HK-2 (cell line): ENCODE measurements around the gene TMEM151B.

Experiments used
- DNase-seq: peaks from one replicate; pipeline ENCODE4 v3.0.0-alpha.2; 2018; ENCODE audit not compliant: unreplicated experiment

The TMEM151B gene

DNA sequence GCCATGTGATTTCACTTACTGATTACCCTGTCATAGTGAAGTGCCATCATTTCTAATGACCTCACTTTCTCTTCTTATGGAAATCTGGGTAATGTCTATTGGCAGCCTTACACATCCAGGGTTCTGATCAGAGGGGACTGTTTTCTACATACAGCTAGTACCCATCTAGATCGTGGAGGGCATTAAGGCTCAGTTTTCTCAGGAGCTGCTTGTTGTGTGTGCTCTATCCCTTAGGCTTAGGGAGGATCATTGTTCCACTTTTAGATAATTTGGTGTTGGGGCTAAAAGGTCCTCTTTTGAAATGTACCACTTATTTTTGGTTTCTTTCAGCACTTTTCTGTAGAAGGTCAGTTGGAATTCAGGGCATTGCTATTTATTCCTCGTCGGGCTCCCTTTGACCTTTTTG, 19.5 kb upstream of the TMEM151B start:
- DNase-seq, result no peak

DNA sequence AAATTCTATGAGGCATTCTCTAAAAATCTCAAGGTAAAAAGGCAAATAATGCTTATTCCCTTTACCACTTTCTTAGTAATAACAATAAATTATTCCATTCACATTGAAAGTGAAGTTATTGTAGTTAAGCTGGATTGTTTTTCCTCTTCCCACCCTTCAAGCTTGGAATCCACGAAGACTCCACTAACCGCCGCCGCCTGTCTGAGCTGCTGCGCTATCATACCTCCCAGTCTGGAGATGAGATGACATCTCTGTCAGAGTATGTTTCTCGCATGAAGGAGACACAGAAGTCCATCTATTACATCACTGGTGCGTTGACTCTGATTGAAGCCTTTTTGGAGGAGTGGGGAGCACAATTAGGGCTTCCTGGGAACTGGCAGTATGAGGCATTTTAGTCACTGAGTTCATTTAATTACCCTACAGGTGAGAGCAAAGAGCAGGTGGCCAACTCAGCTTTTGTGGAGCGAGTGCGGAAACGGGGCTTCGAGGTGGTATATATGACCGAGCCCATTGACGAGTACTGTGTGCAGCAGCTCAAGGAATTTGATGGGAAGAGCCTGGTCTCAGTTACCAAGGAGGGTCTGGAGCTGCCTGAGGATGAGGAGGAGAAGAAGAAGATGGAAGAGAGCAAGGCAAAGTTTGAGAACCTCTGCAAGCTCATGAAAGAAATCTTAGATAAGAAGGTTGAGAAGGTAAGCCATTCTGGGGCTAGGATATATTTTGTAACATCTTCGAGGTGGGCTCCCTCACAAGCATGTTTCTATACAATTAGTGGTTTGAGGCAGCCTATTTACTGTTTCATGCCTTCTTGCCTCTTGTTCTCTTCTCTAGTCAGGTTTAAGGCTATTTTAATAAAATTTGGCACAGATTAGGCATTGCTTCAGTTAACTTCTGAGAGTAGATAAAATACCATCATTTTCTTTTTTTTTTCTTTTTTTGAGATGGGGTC, 18.4 kb upstream of the TMEM151B start:
- no peak for DNase-seq

DNA sequence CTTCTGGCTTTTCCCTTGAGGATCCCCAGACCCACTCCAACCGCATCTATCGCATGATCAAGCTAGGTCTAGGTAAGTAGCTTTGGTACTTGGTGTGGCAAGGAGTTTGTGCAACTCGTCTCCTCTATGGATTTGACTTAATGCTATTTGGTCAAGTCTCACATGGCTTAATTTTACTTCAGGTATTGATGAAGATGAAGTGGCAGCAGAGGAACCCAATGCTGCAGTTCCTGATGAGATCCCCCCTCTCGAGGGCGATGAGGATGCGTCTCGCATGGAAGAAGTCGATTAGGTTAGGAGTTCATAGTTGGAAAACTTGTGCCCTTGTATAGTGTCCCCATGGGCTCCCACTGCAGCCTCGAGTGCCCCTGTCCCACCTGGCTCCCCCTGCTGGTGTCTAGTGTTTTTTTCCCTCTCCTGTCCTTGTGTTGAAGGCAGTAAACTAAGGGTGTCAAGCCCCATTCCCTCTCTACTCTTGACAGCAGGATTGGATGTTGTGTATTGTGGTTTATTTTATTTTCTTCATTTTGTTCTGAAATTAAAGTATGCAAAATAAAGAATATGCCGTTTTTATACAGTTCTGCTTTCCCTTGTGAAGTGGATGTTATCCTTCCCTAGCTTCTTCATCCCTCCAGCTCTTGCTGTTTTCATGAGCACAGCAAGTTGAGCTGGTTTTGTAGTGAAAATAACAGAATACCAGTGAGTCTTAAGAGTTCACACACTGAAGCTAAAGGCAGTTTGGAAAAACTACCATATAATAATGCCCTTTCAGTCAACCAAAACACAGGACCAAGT, 16.7 kb upstream of the TMEM151B start:
- DNase-seq, result peak; percentile 63

DNA sequence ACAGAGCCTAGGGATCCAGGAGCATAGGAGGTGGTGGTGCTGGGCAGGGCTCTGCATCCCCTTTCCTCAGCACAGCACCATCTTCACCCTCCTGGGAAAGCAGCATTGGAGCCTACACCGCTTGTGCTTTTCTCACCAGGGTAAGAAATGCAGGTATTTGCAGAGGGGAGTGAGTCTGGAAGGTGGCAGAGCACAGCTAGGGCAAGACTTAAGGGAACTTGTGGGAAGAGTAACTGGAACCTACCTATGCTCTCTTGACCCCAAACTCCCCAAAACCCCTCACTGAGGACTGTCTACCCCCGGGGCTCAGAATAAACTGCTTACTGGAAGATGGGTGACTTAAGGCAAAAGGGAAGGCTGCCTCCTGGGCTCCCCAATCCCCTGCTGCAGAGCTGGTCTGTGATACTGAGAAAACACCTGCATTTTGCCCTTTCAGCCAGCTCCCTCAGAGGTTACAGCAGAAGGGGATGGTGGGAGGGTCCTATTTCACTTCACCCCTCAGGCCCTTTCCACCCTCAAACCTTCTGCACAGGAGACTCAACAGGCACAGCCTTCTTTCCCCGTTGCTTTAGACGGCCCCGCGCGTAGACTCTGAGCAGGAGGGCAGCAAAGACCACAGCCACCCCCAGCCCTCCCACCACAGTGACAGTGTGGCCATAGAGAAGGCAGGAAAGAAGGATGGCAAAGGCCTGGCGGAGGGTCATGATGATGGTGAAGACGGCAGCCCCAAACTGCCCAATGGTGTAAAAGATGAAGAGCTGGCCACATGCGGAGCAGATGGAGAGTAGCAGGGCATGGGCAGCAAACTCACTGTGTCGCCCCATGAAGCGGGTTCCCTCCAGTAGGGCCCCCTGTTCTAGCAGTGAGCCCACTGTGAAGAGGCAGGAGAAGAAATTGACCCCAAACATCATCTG, 15.8 kb upstream of the TMEM151B start:
- DNase-seq, result peak; percentile 57

DNA sequence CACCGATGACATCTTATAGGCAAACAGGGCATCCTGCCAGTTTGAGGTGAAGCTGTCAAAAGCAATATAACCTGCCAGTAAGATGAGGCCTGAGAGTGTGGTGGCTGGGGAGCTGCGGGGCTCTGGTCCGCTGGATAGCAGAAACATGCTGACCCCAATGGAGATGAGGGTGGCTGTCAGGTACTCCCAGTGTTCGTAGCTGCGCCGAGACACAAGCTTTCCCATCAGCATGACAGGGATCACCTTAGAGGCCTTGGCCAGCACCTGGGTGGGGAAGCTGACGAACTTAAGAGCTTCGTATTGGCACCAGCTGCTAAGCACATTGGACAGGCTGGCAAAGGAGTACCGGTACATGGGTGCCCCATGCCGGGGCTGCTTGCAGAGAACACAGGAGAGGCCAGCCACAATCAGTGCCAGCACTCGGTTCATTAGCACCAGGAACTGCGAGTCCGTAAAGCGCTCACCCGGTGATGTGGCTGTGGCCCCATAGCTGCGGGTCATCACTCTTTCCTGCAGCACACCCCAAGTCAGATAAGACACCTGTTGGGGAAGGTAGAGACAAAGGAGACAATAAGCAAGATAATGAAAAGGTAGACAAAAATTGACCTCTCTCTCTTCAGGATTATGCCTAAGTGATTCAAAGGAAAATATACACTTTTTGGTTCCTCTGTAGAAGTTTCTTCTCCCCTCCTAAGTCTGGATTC, 15.0 kb upstream of the TMEM151B start:
- no peak for DNase-seq

DNA sequence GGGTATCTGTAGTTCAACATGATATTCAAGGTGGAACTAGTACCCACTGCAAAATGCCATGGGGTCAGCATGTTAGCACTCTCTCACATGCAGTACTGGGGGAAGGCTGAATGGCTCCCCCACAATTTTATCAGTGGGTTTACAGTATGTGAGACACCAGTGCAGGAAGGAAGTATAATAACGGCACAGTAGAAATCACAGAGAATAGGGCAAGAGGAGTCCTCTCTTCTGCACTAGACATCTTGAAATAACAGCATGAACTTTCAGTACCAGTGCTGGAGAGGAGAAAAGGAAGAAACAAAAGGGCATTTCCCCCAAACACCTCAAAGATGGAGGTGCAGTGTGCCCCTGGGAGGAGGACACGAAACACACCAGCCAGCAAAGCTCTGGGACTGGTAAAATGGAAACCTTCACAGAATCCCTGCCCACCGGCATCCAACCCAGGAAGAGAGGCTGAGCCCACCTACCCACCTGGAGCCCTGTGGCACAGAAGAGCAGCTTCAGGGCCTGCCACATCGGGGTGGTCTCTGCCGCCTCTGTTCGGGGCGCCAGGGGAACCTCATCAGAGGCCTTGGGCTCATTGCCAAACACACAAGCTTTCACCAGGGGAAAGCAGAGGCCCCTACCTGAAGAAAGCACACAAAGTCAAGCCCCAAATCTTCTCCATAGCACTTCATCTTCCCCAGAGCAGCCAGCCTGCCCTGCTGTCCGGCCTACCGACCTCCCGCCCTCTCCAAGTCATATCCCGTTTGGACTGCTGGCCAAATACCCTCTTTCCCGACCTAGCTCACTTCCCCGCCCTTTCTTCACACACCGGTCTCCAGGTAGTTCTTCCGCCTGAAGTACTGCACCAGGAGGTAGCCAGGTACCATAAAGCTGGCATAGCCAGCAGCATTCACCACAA, 14.1 kb upstream of the TMEM151B start:
- DNase-seq, result peak; percentile 49

DNA sequence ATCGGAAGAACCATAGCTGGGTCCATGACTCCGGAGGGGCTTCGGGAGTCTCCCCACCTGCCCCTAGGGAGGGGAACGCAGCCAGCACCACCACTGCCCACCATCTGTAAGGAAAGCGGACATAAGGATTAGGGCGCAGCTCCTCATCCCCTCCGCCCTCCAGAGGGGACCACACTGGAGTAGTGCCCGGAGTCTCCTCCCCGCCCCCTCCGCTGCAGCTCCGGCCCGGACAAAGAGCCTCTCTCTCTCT, 13.6 kb upstream of the TMEM151B start:
- DNase-seq, result no peak

DNA sequence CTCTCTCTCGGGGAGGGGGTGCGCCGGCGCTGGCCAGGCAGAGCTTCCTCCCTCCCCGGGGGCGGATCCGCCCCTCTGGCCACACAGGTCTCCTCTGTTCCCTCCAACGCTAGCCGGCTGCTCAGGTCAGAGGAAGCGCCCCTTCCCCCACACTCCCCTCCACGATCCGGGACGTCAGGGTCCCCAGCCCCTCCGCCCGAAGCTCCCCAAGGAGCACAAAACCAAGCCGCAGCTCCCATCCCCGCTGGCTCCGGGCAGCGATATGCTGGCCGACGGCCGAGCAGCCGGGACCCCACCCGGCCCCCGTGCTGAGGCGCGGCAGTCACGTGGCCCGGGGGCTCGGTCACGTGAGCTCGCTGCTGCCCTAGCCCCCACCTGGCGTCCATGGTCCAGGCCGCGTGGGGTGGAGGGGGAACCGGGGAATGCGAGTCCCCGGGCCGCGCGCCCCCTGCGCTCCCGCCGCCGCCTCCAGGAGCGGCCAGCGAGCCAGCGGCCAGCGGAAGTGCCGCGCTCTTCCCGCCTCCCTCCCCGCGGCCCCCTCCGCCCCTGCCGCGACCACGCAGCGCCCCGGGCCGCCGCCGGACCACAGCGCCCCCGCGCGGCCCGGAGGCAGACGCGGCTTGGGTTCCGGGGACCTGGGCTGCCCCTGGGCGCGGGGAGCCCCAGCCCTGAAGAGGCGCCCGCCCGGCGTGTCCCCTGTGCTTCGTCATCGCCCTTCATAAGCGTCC, 13.1 kb upstream of the TMEM151B start, which contains the start of gene SLC35B2:
Gene SLC35B2, minus strand, starts transcription at position 504 of the 728 bp plus-strand sequence. Its CDS starts 118 bp downstream, at position 386.
- DNase-seq, result peak; percentile 84

DNA sequence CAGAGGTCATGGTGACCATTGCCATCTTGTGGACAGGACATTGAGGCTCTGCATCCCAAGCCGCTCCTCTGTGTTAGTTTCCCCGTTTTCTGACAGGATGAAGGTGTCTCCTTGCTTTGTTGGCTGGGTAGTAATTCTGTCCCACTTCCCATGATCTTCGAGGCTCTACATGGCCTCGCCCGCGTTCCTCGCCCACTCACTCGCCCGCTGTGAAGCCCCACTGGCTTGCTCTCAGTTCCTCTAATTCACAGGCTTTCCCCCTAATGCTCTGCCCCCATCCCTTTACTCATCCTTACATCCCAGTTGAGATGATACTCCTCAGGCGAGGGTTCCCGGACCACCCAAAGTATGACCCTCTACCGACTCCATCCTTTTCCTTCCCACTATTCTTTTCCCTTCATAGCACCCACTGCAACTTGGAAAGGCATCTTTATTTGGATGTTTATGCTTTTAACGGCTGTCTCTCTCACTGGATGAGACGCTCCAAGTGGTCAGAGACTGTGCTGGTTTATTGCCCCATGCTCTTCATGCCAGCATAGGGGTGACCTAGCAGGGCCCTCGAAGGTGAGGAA, 12.4 kb upstream of the TMEM151B start:
- no peak for DNase-seq

DNA sequence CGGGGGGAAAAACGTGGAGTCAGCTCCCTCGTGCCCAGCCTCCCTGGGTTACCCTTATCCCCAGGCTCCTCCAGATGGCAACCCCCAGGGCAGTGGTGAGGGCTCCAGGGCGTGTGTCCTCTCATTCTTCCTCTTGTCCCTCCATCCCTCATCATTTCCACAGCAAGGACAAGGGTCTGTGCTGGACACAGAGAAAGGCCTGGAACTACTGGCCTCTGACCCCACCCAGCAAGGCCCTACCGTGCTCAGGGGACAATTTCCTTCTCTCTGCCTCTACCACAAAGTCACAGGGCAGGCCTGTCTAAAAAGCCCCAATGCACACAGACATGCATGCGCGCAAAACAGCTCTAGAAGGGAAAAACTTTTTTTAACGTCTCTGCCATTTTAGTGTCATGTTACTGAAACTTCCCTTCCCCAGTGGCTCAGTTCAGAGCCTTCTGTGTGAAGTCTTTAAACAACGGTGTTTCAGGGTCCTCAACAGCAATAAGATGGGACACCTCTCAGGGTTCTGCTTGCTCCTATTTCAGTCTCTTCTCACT, 11.9 kb upstream of the TMEM151B start:
- no peak for DNase-seq

DNA sequence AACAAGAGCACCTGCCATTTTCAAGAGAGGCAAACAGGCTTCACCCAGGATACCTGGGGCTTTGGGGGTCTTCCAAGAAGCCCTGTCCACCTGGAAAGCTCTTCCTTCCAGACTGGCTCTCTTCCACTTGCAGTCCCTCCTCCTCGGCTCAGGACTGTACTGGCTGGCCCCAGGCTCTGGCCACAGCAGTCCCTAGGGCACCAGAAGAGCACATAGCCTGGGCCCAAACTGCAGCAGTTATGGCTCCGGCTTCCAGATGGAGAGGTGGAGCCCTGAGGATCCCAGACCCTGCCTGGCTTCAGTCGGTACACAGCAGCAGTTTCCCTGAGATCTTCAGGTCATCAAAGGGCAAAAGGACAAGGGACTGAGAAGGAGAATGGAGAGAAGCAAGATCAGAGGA, 11.3 kb upstream of the TMEM151B start:
- DNase-seq, result no peak

DNA sequence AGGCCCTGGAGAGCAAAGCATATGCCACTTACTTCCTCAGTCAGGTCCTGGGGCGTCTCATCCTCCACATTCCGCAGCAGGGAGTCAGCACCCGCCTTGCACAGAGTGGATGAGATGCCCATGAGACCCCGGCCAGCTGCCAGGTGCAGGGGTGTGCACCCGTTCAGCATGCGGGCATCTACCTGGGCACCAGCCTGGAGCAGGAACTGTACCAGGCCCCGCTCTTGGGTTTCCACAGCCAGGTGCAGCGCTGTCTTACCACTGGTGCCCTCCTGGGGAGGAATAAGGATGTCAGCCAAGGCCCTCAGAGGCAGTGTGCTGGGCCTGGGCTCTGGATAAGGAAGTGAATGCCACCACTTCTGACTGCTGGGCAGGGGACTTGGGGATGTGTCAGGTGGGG, 10.2 kb upstream of the TMEM151B start:
- DNase-seq, result no peak

DNA sequence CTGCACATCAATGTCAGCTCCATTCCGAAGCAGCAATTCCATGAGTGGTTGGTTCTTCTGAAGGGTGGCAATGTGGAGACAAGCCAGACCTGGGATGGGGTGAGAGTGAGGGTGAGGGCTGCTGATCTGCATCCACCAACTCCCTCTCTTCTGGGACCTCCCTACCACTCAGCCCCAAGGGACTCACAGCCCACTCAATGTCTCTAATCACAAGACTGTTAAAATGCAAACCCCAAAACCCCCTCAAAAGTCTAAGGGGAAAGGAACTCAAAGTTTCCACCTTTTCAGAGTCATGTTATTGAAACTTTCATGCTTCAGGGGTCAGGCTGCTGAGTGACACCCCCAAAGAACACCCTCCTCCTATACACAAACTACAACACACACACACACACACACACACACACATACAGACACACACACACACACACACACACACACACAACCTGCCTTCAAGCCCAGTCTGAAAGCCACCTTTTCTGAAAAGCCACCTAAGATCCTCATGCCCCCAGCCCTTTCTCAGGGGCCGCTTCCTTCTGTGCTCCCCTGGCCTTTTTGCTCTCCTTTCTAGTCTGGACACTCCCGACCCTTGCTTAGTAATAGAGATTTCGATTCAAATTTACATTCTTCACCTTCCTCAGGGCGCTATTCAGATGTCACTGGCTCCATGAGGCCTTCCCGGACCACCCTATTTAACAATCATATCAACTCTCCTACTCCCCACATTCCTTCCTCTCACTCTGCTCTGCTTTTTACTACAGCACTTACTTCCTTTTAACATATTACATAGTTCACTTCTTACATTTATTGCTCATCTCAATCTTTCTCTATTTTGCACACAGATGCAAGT, 9.6 kb upstream of the TMEM151B start:
- no peak for DNase-seq

DNA sequence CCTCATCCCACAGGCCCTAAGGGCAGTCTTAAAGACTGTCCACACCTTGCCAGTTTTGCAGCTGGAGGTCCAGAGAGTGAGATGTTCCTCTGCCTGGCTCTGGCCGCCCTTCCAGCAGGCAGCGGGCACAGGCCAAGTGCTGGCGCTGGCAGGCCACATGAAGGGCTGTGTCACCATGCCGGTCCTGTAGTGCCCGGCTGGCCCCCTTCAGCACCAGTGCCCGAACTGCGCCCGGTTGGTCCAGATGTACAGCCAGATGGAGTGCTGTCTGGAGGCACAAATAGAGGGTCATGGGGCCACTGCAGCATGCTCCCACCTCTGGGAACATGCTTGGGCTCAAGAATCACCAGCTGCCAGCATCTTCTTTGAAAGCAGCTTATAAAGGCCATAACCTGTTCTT, 8.7 kb upstream of the TMEM151B start:
- DNase-seq, result no peak

DNA sequence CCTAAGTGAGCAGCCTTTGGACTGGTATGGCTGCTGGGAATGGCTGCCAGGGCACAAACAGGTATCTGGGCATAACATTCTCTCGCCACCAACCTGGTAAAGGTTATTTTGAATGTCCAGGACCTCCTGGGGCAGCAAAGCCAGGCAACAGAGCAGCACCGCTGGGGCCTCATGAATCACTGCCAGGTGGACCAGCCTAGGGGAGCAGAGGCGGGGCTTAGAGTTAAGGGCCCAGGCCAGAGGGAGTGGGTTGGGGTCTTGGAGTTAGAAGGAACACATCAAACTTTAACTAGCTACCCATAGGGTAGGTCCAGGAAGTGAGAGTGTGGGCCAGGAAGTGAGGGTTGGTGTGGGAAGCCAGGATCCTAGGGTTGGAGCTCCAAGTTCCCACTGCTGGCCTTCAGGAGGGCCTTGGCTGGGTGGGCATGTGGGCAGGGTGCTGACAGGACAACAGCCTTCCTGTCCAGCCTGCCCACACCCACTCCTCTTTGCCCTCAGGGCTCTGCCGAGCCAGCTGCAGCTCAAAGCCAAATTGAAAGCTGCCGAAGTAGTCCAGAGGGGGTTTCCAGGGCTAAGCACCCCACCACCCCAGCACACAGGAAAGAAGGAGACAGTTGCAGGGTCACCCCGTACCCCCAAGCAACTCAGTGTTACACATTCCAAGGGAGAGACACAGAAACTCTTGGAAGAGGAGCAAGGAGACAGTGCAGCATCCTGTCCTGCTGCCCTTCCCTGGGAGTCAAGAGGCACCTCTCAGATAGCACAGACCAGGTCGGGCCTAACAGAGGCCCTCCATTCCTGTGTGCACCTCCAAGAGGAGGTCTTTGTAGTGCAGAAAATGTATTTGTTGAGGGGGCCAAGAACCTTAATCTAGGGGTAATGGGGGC, 7.5 kb upstream of the TMEM151B start:
- no peak for DNase-seq

DNA sequence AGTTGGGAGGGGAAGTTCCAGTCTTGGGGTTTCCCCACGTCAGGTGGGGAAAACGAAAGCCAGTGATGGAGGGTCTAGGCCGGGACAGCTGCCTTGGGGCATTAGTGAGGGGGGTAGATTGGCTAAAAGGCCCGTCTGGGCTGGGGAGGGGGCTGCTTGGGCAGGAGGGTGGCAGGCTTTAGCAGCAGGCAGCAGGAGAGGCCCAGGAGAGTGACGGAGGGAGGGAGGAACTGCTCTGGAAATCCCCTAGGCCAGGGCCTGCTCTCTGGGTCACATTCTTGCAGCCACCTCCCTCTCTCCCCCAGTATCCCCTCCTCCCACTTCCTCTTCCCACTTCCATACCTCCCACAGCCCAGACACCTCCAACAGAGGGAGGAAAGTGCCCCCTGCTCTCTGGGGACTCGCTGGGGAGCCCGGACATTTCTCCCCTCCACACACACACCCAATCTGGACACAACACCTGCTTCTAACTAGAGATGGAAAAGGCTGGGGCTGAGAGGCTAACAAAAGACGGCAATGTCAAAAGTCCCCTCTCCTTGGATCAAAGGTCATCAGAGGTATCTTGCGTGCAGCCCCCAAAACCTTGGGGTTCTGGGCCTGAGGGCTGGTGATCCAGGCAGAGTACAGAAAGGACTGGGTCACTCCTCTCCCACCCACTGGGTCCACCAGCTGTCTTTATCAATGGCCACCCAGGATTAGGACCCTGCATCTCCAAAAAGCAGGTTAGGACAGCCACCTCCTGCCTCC, 6.7 kb upstream of the TMEM151B start:
- DNase-seq, result peak; percentile 70
